Measurements from ENCODE around the gene UNC93B1. TPM values are rescaled to one million over a fixed set of nuclear protein-coding genes. Genes with fewer than 3 reads are reported as not detected.

The UNC93B1 gene, protein sequence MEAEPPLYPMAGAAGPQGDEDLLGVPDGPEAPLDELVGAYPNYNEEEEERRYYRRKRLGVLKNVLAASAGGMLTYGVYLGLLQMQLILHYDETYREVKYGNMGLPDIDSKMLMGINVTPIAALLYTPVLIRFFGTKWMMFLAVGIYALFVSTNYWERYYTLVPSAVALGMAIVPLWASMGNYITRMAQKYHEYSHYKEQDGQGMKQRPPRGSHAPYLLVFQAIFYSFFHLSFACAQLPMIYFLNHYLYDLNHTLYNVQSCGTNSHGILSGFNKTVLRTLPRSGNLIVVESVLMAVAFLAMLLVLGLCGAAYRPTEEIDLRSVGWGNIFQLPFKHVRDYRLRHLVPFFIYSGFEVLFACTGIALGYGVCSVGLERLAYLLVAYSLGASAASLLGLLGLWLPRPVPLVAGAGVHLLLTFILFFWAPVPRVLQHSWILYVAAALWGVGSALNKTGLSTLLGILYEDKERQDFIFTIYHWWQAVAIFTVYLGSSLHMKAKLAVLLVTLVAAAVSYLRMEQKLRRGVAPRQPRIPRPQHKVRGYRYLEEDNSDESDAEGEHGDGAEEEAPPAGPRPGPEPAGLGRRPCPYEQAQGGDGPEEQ
- 3.4 TPM for total RNA-seq

DNA sequence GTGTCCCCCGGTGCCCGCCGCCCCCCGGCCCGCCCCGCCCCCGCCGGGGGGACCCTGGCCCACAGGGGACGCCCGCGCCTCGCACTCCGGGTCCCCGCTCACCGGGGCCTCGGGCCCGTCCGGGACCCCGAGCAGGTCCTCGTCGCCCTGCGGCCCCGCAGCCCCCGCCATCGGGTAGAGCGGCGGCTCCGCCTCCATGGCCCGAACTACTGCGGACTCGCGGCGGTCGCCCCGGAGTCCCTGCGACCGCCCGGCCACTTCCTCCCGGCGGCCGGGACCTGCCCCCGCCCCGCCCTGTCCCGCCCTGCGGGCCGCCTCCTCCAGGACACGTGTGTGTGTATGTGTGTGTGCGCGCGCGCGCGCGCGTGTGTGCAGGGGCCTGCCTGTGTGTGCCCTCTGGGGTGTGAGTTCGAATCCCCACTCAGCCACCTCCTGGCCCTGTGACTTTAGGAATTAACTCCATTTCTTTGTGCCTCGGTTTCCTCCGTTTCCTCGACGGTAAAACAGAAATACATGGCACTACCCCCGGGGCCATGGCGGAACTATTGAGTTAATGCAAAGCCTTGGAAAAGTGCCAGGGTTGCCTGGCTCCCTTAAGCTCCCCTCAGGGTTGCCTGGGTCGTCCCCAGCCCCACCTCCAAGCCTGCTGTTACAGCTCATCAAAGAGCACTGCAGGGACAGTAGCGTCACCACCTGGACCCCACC, at the start of gene UNC93B1:
TSS of gene UNC93B1 (minus strand) at position 252 of the 705 bp plus-strand sequence. CDS start at position 198, 54 bp downstream.

DNA sequence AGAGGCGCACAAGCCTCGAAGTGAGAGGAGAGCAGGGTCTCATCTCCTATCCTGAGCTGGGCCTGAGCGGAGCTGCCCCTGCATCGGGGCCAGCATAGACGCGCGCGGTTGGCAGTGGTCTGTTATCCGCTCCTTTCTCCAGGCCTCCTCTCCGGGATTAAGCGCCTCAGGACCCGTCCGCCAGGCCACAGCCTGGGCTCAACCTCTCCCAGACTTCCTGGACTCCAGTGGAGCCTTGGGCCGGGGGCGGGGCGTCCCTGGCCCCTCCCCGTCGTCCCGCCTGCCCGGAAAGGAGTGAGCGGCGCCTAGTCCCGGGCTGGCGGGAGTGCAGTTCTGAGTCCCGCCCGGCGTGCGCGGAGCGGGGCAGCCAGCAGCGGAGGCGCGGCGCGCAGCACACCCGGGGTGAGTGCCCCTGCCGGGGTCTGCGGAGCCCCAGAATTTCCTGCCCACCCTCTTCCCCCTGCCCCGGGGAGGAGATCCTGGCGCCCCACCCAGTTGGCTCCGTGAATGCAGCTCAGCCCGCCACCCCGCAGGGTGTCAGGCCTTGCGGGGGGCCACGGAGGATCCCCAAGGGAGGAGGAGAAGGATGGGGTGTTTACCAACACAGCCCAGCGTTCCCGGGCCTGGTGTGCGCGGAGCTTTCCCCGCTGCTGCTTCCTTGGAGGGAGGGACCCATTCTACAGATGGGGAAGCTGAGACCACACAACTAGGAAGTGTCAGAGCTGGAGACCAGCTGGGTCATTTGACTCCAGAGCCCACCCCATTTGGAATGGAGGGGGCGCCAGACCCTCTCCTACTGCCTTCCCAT, 35.0 kb upstream of the UNC93B1 start, which contains the start of gene TCIRG1:
TSS of gene TCIRG1 (plus strand) at position 308 of the 808 bp plus-strand sequence. CDS start 2,247 bp downstream, outside the sequence.

DNA sequence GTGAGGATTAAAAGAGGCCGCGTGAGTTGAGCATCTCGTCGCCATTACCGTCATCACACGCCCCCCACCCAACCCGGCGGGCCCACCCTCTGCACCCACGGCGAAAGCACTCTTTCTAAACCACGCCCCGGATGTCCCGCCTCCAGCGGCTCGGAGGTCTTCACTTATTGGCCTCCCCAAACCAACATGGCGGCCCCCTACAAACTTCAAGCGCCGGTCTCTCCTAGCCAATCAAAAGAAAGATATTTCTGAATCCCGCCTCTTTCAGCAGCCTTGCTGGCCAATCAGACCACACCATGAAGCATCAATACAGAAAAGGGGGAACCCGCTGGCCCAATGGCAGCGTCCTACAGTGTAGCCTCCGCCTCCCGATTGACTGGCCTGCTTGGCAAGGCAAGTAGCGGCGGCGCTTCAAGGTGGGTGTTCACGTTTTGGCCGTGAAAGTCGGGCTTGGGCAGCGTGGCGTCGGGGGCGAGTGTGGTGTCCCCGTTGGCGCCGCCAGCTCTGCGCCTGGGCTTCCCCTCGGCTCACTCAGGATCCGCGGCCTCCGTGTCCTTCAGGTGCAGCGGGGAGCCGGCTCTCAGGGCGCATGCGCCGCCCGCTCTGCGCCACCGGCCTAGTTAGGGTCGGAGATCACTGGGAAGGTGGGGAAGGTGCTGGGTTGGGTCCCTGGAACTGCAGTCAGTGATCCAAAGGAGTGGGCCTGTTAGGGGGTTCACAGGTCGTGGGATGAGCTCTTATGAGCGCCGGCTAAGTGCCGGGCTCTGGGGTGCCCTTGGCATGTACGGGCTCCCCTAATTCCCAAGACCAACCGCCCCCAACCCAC, 26.6 kb upstream of the UNC93B1 start, which contains the start of gene NDUFS8:
TSS of gene NDUFS8 (plus strand) at position 364 of the 826 bp plus-strand sequence. CDS start 1,471 bp downstream, outside the sequence.

DNA sequence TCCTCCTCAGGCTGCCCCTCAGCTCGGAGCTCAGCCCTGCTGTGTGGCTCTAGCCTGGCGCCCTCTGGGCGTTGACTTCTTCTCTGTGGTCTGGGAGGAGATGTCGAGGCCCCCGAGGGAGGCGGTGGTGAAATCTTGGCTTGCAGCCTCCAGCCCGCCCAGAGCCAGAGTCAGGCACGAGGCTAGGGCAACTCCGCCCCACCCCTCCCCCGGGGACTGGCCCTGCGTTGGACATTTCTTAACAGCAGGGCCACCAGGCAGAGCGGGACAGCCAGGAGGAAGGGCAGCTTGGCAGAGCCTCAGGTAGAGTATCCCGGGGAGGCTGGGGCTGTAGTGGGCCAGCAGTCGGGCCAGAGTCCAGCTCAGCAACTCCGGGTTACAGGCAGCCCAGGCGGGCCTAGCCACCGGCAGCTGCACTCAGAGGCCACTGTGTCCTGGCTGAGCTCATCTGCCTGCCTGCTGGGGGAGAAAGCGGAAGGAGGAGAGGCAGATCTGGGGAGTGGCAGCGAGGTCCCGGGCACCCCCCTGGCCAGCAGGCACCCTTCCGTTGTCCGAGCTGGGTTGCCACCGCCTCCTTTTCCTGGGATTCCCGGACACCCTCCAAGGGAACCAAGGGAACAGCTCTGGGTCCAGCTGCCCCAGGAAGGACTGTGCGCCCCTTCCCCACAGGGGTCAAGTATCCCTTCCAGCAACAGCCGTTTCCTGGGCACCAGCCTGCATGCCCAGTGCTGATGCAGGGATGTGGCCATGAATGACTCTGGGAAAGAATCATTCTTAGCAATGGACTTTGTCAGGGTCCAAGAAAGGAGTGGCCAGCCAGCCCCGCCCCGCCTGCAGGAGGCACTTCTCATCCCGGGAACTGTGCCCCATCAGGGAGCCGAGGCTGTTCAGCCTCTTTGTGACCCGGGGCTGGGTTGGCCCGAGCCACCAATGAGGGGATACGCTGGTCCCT, 6.5 kb upstream of the UNC93B1 start, which contains the start of gene ALDH3B1:
TSS of gene ALDH3B1 (plus strand) at position 238 of the 952 bp plus-strand sequence. CDS start 4,971 bp downstream, outside the sequence.

Small RNAs within 50 kb of the gene (small RNA-seq; reads per million reads assigned to genes)
- gene MIR6753 (ENCODE audit: low replicate concordance) = not detected

Other genes with a start within 250 kb of the UNC93B1 start
- 0.31 TPM for gene ALDH3B1, start 6.2 kb upstream of the UNC93B1 start, total RNA-seq
- 57.3 TPM for gene NDUFS8, start 26.6 kb upstream of the UNC93B1 start, total RNA-seq
- gene TCIRG1, start 34.9 kb upstream of the UNC93B1 start, total RNA-seq = 4.7 TPM
- gene CHKA, start 117.3 kb upstream of the UNC93B1 start, total RNA-seq = 72.0 TPM
- 164 TPM for gene KMT5B, start 209.2 kb upstream of the UNC93B1 start, total RNA-seq